ENCODE measurements around the gene COL12A1. TPM values are rescaled to one million over a fixed set of nuclear protein-coding genes. Genes with fewer than 3 reads are reported as not detected.

Gene COL12A1
- total and polyA plus RNA-seq, 2 donors (not counting 1 experiment from before 2014, with no cell fraction given): not detected

DNA sequence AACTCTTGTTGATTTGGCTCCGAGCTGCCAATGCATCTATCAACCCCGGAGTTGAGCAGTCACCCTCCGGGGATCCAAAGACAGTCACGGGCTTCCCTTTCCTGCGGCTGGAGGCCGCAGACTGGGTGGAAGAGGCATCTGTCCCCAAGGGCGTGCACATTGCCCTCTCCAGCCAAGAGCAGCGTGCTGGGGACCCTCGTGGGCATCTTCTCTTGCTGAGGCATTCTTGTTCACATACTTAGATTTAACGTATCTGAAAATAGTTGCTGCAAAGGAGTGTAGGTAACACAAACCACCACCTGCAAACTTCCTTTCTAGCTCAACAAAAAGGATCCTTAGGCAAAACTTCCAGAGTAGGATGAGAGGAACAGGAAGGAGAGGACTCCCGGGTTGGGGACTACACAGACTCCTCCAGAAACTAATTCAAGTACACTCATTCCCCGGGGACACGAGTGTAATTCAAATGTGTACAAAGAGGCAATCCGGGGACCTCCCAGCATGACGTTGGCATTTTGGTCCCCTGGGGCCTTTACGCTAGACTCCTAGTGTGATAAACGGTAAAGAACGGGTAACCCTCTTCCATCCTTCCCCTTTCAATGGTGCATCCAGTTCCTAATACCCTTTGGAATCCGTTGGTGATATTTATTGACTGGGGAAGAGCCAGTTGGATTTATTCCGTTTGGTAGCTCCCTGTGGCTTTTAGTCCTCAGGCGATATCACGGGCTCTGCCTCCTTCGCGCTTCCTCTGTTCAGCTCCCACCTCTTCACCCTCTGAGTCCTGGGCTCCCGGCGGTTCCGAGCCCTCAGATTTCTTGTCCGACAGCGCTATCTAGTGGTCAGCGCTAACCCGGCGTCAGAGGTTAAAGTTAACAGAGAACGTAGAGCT lies 2.7 kb upstream of the COL12A1 start:
- H3K4me3 ChIP-seq (ENCODE audit: control extremely low read depth in 1 of 5, extremely low read depth in 1 of 5, insufficient read depth in 1 of 5, low read depth in 2 of 5, low read length in 4 of 5): peak overlapping the region in 4 of 5 experiments; percentile 10 to 41 (median 20)
- ATAC-seq (ENCODE audit: low read depth): peak; percentile 80
- H3K4me1 ChIP-seq (ENCODE audit: control insufficient read depth in 2 of 2, insufficient read depth in 2 of 2, low read length in 2 of 2): peaks cover 49 to 50% of the 10 kb centered on the region in 2 donors
- H3K36me3 ChIP-seq (replicated peaks in 1 of 2; ENCODE audit: control extremely low read depth in 1 of 2, control insufficient read depth in 1 of 2, extremely low read depth in 1 of 2, insufficient read depth in 2 of 2, low read length in 1 of 2): no peaks in the 10 kb centered on the region
- H3K27ac ChIP-seq (ENCODE audit: low read length in 2 of 2): no peak overlapping the region
- DNase-seq: peak; percentile 87
- peak overlapping the region; percentile 80 for H3K4me3 Mint-ChIP-seq
- peak overlapping the region; percentile 64 for H3K4me2 ChIP-seq (replicated peaks; ENCODE audit: low read depth, low read length, poor library complexity, severe bottlenecking)
- H3K27ac Mint-ChIP-seq: no peak overlapping the region
- ChIA-PET CTCF (interaction anchor here (0.6 to 10.7 kb wide), 35 partner anchors 9 to 1598 kb away, joined by 3 to 388 read pairs (median 5); partner anchors contain the start of genes COX7A2 and TMEM30A), POLR2A (no interaction called here)
- intact Hi-C loops (cut with micrococcal nuclease): loop anchor here (1.0 to 2.0 kb wide), 2 partner anchors 1353 to 1534 kb away; no protein-coding TSS in a partner anchor
- peaks cover 71% of the 10 kb centered on the region for H3K27me3 Mint-ChIP-seq
- H3K27me3 ChIP-seq (replicated peaks in 1 of 4; ENCODE audit: control extremely low read depth in 1 of 4, control insufficient read depth in 3 of 4, insufficient read depth in 4 of 4, low read length in 3 of 4): peaks cover 0 to 72% (median 52%) of the 10 kb centered on the region in 4 experiments
- H3K79me2 ChIP-seq (ENCODE audit: control insufficient read depth, insufficient read depth, low read length): no peaks in the 10 kb centered on the region
- H3K9me3 ChIP-seq (ENCODE audit: control extremely low read depth in 1 of 3, control insufficient read depth in 2 of 3, insufficient read depth in 1 of 3, low read length in 2 of 3): peaks cover 0 to 32% (median 0%) of the 10 kb centered on the region in 3 donors
- no peaks in the 10 kb centered on the region for H4K20me1 ChIP-seq (ENCODE audit: control insufficient read depth, insufficient read depth, low read length, poor library complexity, severe bottlenecking)
- peak overlapping the region; percentile 26 for H3K9ac ChIP-seq (ENCODE audit: low read length)
- peak overlapping the region; percentile 64 for H2AFZ ChIP-seq (ENCODE audit: insufficient read depth, low read depth, low read length, poor library complexity, severe bottlenecking)
- H3K9me3 Mint-ChIP-seq (ENCODE audit: insufficient read depth): no peaks in the 10 kb centered on the region
- TF ChIP-seq EZH2 (IDR thresholded peaks at IDR 0.05; ENCODE audit: borderline replicate concordance, insufficient read depth, low read depth, low read length, poor library complexity, severe bottlenecking): no peak
- TF ChIP-seq, protein P1, sequence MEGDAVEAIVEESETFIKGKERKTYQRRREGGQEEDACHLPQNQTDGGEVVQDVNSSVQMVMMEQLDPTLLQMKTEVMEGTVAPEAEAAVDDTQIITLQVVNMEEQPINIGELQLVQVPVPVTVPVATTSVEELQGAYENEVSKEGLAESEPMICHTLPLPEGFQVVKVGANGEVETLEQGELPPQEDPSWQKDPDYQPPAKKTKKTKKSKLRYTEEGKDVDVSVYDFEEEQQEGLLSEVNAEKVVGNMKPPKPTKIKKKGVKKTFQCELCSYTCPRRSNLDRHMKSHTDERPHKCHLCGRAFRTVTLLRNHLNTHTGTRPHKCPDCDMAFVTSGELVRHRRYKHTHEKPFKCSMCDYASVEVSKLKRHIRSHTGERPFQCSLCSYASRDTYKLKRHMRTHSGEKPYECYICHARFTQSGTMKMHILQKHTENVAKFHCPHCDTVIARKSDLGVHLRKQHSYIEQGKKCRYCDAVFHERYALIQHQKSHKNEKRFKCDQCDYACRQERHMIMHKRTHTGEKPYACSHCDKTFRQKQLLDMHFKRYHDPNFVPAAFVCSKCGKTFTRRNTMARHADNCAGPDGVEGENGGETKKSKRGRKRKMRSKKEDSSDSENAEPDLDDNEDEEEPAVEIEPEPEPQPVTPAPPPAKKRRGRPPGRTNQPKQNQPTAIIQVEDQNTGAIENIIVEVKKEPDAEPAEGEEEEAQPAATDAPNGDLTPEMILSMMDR (IDR thresholded peaks at IDR 0.05): peak; percentile 84
- H3K4me1 Mint-ChIP-seq: peaks cover 52% of the 10 kb centered on the region
- WGBS (ENCODE audit: insufficient coverage): under 1% methylated on average over 22 of the region's 33 CpGs

Measured in B cell (primary cell).